ENCODE measurements around the gene GON4L. TPM values are rescaled to one million over a fixed set of nuclear protein-coding genes. Genes with fewer than 3 reads are reported as not detected.
"Not testable (repeated sequence)": the region's sequence is repeated elsewhere in the genome, so short reads cannot be mapped to it uniquely, and the experiment has no call there.

GON4L gene
- total RNA-seq, 1 donor from 2014 or later, result 46.1 TPM

DNA sequence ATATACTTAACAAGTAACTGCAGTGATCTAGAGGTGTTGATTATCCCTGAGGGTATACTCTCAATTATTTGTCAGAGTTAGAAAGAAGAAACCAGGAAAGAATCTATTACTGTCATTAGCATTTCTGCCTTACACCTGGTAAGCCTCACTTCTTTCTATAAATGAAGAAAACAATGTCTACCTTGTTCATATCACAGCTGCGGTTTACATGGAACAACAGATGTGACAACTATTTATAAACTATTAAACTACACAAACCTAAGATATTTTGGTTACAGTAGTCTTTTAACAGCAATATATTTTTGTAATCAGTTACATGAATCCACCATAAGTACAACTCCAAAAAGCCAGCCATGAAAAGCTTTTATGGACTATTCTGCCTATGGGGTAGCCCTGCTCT lies 40.7 kb downstream of the GON4L start:
- DNase-seq (ENCODE audit: low read depth), result no peak

DNA sequence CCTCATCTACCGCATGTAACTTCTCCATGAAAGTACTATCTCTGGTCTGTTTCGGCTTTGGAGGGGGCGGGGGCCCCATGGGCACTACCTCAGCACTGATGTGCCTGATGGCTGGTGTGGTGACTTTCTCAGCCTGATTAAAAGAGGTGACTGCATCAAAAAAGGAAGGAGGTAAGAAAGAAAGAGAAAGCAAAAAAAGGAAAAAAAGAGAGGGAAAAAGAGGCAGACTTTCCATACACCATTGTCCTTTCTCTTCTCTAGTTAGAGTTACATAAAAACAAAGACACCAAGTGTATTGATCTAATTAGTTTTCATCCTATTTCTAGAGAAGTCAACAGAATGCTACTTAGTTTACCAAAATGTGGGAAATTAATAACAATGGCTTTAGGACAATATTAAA lies 43.3 kb downstream of the GON4L start:
- no peak for DNase-seq (ENCODE audit: low read depth)

DNA sequence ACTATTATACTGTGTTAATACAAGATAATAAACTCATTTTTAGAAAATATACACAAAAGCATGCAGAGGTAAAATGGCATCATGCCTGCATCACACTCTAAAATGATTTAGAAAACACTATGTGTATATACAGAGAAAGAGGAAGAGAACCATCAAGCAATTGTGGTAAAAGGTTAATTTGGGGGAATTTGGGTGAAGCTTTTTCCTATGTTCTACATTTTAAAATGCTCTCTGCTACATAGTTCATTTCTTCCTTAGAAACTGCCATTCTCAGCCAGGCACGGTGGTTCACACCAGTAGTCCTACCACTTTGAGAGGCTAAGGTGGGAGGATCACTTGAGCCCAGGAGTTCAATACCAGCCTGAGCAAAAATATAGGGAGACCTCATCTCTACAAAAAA lies 44.1 kb downstream of the GON4L start:
- DNase-seq (ENCODE audit: low read depth), result no peak

DNA sequence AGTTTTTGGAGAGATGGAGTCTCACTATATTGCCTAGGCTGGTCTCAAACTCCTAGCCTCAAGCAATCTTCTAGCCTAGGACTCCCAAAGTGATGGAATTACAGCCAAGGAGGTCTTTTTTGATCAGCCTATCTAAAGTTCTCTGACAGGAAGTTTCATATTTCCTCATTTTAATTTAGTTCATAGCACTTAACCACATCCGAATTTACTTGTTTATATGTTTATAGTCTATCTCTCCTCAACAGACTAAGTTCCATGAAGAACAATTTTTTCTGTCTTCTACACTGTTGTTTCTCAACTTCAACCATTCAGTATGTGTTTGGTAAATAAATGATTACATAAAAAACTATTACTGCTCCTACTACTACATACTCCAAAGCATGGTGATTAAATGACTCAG lies 47.9 kb downstream of the GON4L start:
- no peak for DNase-seq (ENCODE audit: low read depth)

DNA sequence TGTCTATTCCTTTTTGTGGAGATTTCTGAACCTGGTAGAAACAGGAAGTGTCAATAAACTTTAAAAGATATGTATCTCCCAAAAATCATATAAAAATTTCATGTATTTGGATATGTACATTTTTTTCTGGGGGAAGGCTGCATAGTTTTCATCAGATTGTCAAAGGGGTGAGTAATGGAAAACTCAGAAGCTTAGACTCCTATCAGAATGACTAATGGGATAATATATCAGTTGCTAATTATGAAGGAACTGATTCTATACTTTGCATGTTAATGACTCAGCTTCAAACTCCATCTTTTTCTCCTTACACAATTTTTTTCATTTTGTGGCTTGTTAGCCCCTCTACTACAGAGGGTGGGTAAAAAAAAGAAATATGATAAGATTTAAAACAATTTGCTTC lies 55.9 kb downstream of the GON4L start:
- no peak for DNase-seq (ENCODE audit: low read depth)

DNA sequence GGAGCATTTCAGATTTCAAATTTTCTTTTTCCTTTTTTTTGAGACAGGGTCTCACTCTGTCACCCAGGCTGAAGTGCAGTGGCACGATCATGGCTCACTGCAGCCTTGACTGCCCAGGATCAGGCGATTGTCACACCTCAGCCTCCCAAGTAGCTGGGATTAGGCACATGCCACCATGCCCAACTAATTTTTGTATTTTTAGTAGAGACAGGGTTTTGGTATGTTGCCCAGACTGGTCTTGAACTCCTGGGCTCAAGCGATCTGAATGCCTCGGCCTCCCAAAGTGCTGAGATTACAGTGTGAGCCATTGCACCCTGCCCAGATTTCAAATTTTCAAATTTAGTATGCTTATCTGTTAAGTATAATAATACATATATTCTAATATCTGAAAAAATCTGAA lies 61.4 kb downstream of the GON4L start:
- not testable (repeated sequence) for DNase-seq (ENCODE audit: low read depth)

DNA sequence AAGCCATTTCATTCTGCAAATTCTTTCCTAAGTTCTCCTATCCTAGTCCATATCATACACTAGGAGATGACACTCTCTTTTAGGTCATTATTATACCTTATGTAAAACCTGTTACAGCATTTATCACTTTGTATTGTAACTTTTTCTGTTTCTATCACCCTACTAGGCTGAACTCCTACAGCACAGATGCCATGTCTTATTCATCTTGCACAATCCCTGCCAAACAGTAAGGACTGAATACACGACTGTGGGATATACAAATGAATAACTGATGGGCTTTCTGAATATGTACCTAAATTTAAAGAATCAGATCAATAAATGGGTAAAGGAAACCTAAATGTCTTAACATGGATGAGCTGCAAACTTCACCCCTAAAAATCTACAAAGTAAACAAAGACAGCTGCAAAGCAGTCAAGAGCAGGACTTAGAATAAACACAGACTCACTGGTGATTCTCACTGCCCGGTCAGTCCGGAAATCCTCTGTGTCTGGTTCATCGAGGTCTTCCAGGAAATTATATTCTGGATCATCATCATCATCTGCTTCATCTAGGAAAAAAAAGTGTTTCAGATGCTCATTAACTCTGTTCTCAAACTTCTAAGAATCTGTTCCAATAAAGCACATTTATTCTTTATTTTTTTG lies 62.3 kb downstream of the GON4L start:
- DNase-seq (ENCODE audit: low read depth), result no peak

DNA sequence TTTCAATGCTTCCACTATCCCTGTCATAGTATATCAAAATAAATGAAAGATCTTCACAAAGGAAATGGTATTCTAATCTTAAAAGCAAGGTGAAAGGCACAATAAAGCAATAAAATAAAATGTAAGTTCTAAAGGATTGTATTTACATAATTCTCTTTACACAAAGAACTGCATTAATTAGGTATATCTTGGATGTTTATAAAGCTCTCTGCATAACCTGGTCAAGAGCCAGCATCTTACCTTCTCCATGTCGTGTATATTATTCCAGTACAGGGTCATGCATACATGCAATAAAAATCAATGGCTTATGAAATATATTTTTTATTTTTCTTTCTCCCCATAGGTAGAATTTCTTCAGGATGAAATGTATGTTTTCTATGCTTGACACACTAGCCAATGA lies 63.8 kb downstream of the GON4L start:
- DNase-seq (ENCODE audit: low read depth), result no peak

DNA sequence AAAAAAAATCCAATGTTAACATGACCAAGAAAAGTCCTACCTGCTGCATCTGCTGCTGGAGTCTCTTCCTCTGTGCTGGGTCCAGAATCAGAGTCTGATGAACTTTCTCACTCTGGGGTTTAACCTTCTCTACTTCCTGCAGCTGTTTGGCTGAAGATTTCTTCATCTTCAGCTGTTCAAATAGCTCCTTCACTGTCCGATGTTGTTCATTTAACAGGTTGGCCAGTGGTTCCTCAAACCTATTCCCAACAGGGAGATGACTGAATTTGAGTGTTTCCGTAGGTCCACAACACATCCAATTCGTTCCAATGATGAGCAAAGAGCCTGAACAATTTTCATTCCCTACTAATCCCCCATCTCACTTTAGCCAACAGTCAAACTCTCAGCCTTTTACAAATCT lies 79.4 kb downstream of the GON4L start:
- DNase-seq (ENCODE audit: low read depth), result no peak

DNA sequence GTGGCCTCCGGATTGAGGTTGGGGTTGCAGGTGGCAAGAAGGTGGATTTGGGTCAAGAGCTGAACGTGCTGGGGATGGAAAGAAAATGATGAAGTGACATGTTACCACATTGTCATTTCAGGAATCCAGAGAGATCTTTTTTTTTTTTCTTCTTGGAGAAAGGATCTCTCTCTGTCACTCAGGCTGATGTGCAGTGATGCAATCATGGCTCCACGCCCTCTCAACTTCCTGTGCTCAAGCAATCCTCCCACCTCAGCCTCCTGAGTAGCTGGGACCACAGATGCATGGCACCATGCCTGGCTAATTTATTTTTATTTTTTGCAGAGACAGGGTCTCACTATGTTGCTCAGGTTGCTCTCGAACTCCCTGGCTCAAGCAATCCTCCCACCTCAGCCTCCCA lies 80.6 kb downstream of the GON4L start:
- DNase-seq (ENCODE audit: low read depth), result peak; percentile 18

DNA sequence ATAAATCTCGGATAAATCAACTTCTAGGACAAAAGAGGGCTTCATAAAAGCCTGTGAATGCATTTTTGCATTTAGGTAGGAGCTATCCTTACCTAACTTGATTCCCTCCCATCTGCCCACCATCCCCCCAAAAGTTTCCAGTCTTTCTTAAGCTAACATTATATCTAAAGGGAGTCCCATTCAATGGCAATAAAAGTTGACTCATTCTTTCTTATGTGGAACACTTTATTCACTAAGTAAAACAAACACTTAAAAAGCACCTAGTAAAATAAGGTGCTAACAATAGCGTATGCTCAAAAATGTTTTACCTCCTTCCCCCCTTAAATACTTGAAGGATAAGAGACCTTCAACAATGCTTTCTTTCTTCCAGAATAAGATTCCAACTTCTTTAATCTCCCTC lies 83.8 kb downstream of the GON4L start:
- no peak for DNase-seq (ENCODE audit: low read depth)

DNA sequence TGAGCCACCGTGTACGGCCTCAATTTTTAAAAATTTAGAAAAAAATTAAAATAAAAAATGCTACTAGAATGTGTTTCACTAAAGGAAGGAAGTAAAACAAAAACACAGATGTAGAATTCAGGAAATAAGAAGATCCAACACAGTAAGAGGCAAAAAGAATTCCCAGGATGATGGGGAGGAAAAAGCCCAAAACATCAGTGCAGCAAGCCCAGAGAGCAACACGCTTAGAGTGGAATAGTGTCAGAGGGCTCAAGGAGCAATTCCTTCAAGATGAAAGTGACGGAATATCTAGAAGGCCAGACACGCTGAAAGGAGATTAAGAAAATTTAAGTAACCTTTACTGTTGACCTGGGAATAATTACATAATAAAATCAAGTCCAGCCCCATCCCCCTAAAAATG lies 87.8 kb downstream of the GON4L start:
- DNase-seq (ENCODE audit: low read depth), result no peak

DNA sequence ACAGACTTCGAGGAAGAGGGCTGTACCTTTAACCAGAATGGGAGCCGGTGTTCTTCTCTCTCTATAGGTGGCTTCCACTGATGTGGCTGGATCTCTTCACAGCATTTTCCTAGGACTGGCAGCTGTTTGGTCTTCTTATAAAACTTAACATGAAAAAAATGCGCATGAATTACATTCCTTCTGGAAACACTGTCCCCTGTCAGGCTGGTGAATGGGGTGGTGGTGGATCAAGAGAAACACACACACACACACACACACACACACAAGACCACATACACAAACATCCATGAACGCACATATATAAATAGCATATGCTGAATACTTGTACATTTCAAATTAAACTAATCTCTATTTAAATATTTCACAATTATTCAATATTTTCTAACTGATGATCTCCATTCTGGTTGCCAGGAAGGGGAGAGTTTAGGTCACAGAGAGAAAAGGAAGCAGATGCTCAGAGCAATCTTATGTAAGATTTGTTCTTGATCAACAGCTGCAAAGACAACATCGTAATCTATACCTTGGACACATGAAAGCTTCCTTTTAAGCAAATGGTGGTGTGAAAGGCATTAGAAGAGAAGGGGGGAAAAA lies 89.5 kb downstream of the GON4L start:
- DNase-seq (ENCODE audit: low read depth), result not testable (repeated sequence)

DNA sequence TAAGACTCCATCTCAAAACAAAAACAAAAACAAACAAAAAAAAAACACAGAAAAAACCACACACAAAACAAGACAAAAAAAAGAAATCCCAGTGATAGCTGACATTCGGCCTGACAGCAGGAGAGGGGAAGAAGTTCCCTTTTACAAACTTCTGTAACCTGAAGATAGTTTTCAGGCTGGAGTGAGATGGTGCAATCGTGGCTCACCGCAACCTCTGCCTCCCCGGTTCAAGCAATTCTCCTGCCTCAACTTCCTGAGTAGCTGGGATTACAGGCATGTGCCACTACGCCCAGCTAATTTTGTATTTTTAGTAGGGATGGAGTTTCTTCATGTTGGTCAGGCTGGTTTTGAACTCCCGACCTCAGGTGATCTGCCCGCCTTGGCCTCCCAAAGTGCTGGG lies 93.0 kb downstream of the GON4L start:
- DNase-seq (ENCODE audit: low read depth), result not testable (repeated sequence)

DNA sequence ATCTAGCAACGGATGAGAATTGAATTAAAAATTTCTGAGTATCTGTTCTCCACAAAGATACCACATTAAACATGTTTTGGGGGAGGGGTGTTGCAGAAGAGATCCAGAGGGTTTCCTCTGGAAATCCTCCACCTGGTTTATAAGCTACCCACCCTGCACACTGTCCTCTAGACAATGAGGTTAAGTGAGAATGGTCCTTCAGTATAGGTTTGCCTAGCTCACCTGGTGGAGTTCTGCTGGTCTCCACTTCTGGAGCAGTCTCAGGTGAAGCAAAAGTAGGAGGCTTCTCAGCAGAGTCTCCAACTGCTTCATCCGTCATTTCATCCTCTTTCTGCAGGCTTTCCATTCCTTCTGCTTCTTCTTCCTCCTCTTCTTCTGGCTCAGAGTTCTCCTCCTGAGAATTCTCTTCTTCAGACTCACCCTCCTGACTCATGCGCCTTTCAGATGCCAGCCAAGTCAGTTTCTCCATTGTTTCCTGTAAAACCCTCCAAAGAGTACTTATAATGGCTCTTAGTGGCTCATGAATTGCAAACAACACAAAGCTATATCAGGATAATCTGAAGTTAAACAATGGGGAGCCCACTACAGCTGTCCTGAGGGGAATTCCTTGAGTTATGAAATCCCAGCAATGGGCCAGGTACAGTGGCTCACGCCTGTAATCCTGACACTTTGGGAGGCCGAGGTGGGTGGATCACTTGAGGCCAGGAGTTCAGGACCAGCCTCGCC lies 93.8 kb downstream of the GON4L start:
- DNase-seq (ENCODE audit: low read depth), result peak; percentile 92

DNA sequence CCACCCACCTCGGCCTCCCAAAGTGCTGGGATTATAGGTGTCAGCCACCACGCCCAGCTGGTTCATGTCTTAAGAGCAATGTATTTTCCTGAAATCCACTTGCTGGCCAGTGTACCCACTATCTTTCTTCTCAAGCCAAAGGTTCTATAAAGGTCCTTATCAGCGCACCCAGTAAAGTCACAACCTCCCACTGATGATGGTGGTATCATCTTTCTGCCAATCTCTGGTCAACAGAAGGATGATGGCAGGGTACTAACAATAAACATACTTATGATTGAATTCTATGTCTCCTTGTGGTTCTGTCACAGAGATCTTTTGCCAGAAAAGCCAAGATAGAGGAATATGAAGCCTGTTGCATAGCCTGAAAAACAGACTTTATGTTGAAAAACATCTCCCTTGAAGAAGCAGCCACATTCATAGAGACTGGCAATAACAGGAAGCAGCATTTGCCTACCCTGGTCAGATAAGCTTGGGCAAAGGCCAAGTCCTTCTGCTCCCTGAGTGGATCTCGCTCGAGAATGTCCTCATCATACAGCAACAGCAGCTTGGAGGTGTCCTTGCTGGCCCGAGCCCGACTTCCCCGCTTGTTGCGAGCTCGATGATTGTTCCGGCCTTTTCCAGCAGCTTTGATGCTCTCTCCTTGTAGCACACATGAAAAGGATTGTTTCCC lies 95.1 kb downstream of the GON4L start:
- no peak for DNase-seq (ENCODE audit: low read depth)

DNA sequence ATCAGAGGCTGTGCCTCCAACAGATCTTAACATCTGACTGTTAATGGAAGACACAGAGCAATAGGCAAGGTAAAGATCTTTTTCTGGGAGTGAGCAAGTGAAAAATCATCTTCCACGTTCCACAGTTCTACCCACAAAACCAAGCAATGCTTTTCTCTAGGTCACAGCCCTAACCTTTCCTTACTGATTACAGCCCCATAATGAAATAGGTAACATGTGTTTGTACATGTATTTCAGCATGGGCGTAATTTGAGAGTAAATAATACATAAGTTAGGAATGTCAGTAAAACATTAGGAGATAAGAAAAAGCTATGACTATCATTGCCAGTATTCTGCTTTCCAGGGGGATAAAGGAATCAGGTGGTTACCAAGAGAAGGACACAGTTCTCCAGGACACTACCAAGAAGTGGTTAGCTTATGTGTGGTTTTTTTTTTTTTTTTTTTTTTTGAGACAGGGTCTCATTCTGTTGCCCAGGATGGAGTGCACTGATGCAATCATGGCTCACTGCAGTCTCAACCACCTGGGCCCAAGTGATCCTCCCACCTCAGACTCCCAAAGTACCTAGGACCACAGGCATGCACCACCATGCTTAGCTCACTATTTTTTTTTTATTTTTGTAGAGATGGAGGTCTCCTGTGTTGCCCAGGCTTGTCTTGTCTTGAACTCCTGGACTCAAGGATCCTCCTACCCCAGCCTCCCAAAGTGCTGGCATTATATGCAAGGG lies 96.1 kb downstream of the GON4L start:
- no peak for DNase-seq (ENCODE audit: low read depth)

DNA sequence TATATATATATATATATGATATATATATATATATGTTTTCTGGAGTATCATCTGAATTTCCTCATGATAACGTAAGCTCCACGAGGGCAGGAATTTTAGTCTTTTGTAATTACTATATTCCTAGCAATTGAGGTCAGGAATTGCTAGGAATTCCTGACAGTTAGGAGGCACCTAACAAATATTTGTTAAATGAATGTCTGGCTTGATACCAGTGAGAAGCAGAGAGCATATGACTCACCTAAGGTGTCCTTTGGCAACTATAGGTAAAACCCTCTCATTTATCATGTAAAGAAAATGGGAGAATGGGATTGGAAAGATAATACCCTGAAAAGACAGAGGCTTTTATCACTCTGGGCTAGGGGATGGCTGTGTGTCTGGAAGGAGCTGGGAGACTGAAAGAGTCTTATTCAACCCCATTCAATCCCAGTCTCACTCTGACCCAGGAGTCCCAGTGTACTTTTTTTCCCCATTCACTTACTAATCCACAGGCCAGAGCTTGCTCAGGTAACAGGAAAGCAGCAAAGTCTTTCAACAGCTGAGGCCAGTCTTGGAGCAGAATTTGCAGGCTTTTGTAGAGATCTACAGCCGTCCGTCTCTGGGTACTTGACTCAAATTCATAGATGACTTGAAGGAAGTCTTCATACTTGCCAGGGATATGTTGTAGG lies 96.9 kb downstream of the GON4L start:
- DNase-seq (ENCODE audit: low read depth), result peak; percentile 11

DNA sequence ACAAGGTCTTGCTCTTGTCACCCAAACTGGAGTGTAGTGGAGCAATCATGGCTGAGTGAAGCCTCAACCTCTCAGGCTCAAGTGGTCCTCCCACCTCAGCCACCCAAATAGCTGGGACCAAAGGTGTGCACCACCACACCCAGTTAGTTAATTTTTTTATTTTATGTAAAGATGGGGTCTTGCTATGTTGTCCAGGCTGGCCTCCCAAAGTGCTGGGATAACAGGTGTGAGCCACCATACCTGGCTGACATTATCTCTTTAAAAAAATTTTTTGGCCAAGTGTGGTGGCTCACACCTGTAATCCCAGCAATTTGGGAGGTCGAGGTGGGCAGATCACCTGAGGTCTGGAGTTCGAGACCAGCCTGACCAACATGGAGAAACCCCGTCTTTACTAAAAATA lies 98.0 kb downstream of the GON4L start:
- not testable (repeated sequence) for DNase-seq (ENCODE audit: low read depth)

DNA sequence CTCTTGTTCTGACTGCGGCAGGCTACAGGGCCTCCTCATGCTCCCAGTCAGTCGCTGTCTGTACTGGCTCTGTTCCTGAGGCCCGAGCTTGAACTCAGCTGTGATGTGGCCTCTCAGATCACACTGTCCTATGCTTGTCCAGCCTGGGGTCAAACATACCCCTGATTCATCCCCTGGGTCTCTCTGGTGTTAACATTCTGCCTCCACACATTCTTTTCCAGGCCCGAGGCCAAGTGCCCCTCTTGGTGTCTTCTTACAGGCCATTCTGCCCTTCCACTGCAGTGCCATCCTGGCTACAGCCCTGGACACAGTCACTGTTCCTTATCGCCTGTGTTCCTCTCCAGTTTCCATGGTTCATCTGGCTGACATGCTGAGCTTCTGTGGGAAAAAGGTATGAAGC lies 108.9 kb downstream of the GON4L start:
- DNase-seq (ENCODE audit: low read depth), result not testable (repeated sequence)

DNA sequence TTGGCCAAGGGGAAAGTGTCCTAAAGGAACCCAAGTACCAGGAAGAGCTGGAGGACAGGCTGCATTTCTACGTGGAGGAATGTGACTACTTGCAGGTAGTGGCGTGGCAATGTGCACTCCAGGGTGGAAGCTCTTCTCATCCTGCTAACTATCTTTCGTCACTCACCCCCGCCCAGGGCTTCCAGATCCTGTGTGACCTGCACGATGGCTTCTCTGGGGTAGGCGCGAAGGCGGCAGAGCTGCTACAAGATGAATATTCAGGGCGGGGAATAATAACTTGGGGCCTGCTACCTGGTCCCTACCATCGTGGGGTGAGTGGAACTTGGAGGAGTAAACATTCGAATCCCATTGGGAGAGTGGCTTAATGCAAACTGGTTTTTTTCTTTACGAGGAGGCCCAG lies 109.4 kb downstream of the GON4L start:
- not testable (repeated sequence) for DNase-seq (ENCODE audit: low read depth)
